Lower leg skin (tissue), 4 donors: Measurements from ENCODE around the gene ADGRV1. TPM values are rescaled to one million over a fixed set of nuclear protein-coding genes. Genes with fewer than 3 reads are reported as not detected.

ENCODE experiments used
- DNase-seq, 2 donors: peaks; one replicate each; pipeline ENCODE4 v3.0.0-alpha.2; 2019; ENCODE audit warnings: low spot score in 2 of 2
- H3K4me3 ChIP-seq: fragments of 200-600 bp; sonication (generic); 2 replicates; pipeline ENCODE4 v1.5.1; 2017; ENCODE audit warnings: mild to moderate bottlenecking, low read depth; ENCODE audit not compliant: poor library complexity, severe bottlenecking
- POLR2A ChIP-seq, 2 donors: fragments of 450-650 bp; IDR thresholded peaks; one replicate each; pipeline ENCODE4 v1.6.1; 2016 to 2017; ENCODE audit warnings: antibody characterized with exemption in 2 of 2, mild to moderate bottlenecking in 1 of 2, moderate library complexity in 1 of 2
- WGBS, 2 donors: methylation state at CpG; one replicate each; pipeline ENCODE4 v1.1.5; 2018; 5-methylcytosine and 5-hydroxymethylcytosine counted together
- intact Hi-C: fragments of 100-400 bp; cut with DNase I; formaldehyde crosslinking; loops from one replicate; pipeline ENCODE4 v1.15.0; 2023; ENCODE audit warnings: low total_unique reads
- total RNA-seq, 4 donors: library from RNA; depleted of rRNA; stranded (reverse); fragments of >200 nt; gene quantifications; one replicate each; pipeline ENCODE4 v1.1.0, GENCODE V29; 2016
- TF ChIP-seq, protein P1 (sequence below), 3 donors: fragments of 450-650 bp; IDR thresholded peaks; one replicate each; pipeline ENCODE4 v1.5.1; 2016; ENCODE audit warnings: antibody characterized with exemption in 3 of 3, mild to moderate bottlenecking in 3 of 3, moderate library complexity in 2 of 3

ADGRV1 gene
- total RNA-seq, 4 donors from 2014 or later: 1.2 to 4.0 (median 2.7) TPM

DNA sequence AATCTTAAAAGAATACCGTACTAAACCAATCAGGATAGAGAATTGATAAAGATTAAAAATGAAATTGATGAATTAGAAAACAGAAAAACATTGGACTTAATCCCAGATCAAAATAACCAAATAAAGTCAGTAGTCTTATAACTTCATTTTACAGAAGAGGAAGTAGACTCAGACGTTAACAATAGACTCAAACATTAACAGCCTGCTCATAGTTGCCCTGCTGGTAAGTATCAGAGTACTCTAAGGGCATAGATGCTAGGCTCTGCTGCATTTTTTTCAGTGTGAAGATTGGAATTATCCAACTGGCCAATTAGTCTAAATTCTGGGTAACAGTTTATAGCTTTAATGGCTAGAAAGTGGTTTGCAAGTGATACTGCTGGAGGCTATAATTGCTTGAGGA is 42.9 kb downstream of the ADGRV1 start:
- intact Hi-C loops: no loop called here
- 68 to 74% methylated on average over 2 of the region's 2 CpGs for WGBS, 2 donors
- H3K4me3 ChIP-seq: no peak overlapping the region
- DNase-seq: no peak
- TF ChIP-seq, protein P1, sequence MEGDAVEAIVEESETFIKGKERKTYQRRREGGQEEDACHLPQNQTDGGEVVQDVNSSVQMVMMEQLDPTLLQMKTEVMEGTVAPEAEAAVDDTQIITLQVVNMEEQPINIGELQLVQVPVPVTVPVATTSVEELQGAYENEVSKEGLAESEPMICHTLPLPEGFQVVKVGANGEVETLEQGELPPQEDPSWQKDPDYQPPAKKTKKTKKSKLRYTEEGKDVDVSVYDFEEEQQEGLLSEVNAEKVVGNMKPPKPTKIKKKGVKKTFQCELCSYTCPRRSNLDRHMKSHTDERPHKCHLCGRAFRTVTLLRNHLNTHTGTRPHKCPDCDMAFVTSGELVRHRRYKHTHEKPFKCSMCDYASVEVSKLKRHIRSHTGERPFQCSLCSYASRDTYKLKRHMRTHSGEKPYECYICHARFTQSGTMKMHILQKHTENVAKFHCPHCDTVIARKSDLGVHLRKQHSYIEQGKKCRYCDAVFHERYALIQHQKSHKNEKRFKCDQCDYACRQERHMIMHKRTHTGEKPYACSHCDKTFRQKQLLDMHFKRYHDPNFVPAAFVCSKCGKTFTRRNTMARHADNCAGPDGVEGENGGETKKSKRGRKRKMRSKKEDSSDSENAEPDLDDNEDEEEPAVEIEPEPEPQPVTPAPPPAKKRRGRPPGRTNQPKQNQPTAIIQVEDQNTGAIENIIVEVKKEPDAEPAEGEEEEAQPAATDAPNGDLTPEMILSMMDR (IDR thresholded peaks at IDR 0.05): no peak
- no peak for TF ChIP-seq POLR2A (IDR thresholded peaks at IDR 0.05)

DNA sequence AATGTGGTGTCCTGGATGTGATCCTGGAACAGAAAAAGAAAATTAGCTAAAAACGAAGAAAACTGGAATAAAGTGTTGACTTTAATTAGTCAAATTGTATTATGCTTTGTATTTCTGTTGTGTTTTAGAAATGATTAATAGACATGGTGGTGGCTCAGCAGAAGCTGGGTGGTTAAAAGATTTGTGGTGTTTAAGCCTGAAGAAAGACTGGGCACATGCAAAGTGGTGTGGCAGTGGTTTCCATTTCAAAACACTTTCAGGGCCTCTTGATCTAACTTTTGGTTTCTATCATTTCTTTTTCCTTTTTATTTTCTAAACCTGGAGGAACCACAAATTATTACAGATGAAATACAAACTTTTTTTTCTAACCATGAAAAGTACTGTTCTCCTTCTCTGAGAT is 44.1 kb downstream of the ADGRV1 start:
- WGBS, 2 donors: 66 to 70% methylated on average over 1 of the region's 1 CpG
- DNase-seq: no peak
- intact Hi-C loops: no loop called here
- no peak overlapping the region for H3K4me3 ChIP-seq
- TF ChIP-seq, protein P1 (IDR thresholded peaks at IDR 0.05): no peak
- no peak for TF ChIP-seq POLR2A (IDR thresholded peaks at IDR 0.05)

DNA sequence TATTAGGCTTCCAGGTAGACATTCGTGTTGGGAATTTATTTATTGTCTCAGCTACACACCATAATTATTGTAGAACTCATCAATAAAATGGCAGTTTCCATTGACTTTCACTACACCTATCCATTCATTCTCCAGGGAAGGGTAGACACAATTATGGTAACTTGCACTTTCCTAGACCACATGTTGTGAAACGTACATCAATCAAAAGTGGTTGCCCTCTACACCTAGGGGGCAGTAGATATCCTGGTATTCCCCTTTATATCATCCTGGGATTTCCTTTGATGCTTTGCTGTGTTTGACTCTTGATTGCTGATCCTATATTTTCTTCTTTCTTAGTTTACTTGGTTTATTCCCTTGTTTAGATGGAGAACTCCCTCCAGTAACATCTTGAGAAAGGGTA is 47.9 kb downstream of the ADGRV1 start:
- H3K4me3 ChIP-seq: no peak overlapping the region
- no peak for DNase-seq
- intact Hi-C loops: no loop called here
- no peak for TF ChIP-seq POLR2A (IDR thresholded peaks at IDR 0.05)
- TF ChIP-seq, protein P1 (IDR thresholded peaks at IDR 0.05): no peak
- 41 to 61% methylated on average over 2 of the region's 2 CpGs for WGBS, 2 donors

DNA sequence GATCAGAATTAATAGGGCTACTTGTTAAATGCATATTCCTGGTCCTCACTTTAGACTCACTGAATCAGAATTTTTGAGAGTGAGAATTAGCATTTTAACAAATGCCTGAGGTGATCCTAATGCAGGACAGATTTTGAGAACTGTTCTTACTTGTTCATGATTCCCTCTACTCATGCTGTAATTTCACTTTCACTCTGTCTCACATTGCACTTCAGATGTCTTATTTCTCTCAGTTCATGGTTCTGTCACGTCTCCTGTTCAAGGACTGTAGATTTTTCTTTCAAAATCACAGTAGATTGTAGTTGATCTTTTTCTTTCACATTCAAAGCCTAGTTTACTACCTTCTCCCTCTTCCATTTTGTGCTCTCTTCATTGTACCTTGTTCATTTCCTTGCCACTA is 54.3 kb downstream of the ADGRV1 start:
- WGBS, 2 donors: 32 to 49% methylated on average over 1 of the region's 1 CpG
- intact Hi-C loops: no loop called here
- DNase-seq: no peak
- H3K4me3 ChIP-seq: no peak overlapping the region
- TF ChIP-seq, protein P1 (IDR thresholded peaks at IDR 0.05): no peak
- TF ChIP-seq POLR2A (IDR thresholded peaks at IDR 0.05): no peak

DNA sequence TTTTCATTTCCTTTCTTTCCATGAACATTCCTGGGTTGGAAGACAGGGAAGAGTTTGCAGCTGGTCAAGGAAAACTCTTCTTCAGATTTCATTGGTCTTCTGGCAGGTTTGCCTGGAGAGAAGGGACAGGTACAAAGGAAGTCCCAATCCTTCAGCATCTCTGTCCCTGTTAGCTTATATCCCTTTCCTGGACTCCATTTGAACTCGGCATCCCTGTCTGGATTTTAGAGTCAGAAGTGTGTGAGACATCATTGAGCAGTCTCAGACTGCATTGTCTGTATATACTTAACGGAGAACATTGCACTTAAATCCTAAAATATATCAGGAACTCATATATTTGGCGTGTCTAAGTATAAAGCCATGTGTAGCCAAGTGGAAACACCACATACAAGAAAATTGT is 54.9 kb downstream of the ADGRV1 start:
- WGBS, 2 donors: 62 to 74% methylated on average over 3 of the region's 3 CpGs
- TF ChIP-seq, protein P1 (IDR thresholded peaks at IDR 0.05): no peak
- no peak for TF ChIP-seq POLR2A (IDR thresholded peaks at IDR 0.05)
- no peak overlapping the region for H3K4me3 ChIP-seq
- no peak for DNase-seq
- intact Hi-C loops: no loop called here

DNA sequence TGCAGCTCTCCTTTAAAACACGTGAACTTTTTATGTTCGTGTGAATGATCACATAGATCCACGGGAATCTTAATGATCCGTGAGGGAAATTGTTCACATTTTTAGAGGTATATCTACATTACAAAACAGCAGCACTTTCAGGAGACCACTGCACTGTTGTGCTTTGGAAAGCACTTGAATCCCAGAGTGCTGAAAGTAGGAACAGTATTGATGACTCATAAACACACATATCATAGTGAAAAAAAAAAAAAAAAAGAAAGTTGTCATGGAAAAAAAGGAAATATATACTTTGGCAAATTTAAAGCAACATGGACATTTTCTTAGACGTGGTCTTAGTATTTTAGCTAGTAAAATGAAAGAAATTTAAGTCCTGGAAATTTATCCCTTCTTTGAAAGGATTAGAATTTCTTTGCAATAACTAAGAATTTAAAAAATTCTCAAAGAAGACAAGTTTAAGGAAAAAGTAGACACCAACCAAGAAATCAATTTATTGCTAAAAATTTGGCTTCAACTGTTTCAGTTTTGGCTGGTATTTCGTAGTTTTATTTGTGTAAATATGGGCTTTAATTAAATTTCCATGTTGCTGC is 55.4 kb downstream of the ADGRV1 start:
- TF ChIP-seq, protein P1 (IDR thresholded peaks at IDR 0.05): no peak
- no peak for TF ChIP-seq POLR2A (IDR thresholded peaks at IDR 0.05)
- H3K4me3 ChIP-seq: no peak overlapping the region
- DNase-seq: no peak
- 54 to 67% methylated on average over 6 of the region's 6 CpGs for WGBS, 2 donors
- intact Hi-C loops: no loop called here
